GM21390 (cell line): ENCODE measurements around the gene RUBCN.
A peak's percentile ranks its signal among the peaks of the same experiment; 100 is the strongest.
"Not testable (repeated sequence)": the region's sequence is repeated elsewhere in the genome, so short reads cannot be mapped to it uniquely, and the experiment has no call there.

ENCODE experiments used
- ATAC-seq: cut with Tn5 transposase; IDR thresholded peaks from one replicate; pipeline ENCODE4 v1.9.1; 2021; ENCODE audit not compliant: unreplicated experiment

Gene RUBCN

DNA sequence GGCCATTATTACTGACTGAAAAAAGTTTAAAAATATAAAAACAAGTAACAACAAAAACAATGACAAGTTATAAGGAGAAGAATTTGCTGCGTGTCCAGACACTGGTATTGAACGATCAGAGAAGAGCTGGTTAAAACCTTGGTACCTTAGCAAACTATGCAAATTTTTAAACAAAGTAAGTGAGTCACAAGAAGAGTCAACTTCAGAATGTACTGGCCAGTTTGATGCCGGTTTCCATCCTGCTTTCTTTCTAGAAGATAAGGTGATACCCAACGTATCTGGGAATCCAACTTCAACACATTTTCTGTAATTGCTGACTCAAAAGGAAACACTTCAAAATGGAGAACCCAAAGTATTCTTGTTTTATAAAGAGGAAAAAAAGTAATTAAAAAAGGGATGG, 49.8 kb downstream of the RUBCN start:
- ATAC-seq: no peak

DNA sequence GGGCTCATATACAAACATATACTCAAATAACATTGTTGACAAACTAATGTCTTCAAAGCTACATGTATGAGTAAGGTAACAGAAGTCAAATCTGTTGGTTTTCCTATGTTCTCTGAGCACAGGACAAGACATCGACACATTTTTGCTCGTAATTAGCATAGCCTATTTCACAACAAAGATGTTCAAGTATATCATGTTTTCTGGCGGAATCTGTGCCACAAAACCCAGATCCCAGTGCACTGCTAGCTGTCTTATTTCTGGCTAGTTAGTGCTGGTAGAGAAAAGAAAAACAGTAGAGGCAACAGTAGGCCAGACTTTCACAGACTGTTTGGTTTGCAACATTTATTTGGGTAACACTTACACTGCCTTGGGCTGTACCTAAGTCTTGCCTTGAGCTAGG, 51.2 kb downstream of the RUBCN start:
- no peak for ATAC-seq

DNA sequence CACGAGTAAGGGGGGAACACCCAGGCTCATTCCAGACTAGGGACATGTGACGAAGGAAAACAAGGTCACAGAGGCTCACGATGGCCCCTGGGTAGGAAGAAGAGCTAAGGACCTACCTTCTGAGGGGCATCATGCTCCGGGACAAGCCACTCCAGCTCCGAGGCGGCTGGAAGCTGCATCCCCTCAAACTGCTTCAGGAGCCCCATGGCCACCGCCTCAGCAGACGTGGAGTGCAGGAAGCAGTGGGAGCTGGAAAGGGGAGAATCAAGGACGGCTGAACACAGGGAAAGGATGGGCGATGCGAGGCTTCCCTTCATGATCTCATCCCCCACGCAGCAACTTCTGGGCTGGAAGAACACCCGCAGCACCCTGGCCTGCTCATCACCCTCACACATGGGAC, 53.5 kb downstream of the RUBCN start:
- ATAC-seq: no peak

DNA sequence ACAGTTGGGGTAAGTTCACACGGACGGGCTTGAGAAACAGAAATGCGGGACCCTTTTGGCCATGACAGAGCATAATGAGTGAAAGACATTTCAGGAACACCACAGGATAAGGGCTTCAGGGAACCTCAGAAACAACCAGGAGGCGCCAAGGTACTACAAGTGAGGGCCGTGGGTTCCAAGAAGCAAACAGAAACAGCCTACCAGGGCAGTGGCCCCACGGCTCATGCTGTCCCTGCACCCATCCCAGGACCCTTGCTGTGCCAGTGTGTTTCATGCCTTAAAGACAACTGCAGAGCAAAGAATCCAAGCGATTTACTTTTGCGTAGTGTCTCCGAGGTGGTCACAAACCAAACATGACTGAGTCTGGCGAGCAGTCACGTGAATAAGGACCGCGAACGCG, 54.0 kb downstream of the RUBCN start:
- no peak for ATAC-seq

DNA sequence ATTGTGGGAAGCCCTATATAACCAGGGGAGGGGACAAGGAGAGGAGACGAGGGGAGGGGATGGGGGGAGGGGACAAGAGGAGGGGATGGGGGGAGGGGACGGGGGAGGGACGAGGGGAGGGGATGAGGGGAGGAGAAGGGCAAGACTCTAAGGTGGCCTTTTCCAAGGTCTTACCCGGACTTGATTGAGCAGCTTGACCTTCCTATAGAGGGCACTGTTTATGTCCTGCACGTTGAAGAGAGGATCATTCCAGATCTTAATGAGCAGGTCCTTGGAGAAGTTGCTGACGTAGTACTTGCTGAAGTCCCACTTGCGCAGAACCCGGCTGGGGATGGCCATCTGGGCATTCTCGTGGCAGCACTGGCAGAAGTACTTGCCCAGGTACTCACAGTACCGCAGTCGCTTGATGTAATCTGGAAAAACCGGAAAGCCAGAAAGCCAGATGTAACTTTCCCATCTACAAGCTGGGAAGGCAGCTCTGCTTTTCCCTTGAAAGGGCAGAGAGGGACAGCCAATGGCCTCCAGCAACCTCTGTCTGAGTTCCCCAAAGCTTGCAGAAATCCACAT, 55.7 kb downstream of the RUBCN start:
- no peak for ATAC-seq

DNA sequence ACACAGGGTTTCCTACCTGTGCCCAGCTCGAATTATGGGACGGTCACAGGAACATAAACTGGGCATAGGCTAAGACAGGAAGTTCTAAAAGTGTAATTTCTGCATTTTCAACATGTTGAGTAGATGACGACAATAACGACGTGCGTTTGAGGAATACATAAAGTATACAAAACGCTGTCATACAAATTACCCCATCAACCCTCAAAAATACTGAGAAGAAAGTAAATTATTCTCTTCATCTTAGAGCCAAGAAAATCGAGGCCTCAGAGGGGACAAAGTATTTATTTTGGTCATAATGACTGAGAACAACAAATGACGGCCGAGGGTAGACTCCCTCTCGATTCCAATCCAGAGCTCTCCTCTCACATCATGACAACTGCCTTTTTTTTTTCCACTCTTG, 60.8 kb downstream of the RUBCN start:
- no peak for ATAC-seq

DNA sequence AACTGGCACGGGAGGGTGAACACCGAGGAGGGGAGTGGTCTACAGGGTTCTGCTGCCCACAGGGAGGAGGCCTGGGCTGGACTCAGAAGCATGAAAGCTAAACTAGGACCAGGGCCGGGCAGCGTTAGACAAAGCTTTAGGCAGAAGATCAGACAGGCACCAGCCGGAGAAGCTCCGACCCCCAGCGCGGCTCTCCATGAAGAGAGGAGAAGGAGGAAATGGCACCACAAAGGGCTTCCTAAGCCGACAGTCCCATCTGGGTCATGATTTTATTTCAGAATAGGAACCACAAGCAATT, 61.2 kb downstream of the RUBCN start:
- ATAC-seq: no peak

DNA sequence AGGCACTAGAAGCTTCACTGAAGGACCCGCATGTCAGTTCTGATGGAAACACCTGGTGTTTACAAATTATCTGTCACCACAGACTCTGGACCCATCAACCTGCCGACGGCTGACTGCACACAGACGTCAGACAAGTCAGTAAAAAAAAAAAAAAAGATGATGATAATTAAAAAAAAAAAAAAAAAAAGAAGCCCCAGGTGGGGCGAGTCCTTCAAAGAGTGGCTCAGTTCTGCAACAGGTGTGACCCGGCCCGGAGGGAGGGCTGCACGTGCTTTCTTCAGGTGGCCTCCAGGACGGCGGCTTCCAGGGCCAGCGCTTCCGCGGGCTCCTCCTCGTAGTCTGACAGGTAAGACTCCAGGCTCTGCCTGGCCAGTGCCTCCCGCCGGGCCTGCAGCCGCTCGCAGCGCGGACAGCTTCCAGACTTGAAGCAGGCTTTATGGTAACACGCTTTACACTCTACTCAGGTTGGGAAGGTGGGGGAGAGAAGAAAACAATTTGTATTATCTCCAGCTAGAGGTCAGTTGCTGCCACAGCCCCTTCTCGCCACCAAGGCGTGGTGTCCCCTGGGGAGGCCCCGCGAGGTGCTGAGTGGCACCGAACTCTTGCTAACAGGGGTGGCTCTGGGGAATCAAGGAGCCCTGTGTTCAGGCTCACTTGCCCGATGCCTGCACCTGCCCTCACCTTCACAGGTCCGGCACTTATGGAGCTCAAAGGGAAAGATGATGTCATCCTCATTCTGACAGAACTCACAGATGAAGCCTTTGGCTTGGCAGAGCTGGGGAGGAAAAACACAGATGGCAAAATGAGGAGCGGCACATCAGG, 61.8 kb downstream of the RUBCN start:
- no peak for ATAC-seq

DNA sequence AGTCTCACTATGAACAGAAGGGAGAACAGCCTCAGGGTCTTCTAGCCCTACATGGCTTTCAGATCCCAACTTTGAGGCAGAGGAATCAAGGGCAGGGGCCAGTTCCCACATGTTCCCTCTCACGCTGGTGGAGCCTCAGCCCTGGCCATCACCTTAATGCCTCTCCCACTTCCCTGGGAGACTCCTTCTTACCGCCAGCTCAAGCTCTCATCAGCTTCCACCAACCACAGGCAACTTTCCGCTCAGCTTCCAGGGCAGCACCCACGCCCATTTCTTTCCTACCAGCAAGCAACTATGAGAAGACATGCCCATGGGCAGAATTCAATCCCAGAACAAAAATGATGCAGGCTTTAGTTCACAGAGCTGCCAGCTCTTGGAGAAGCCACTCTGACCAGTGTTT, 63.5 kb downstream of the RUBCN start:
- ATAC-seq: no peak

DNA sequence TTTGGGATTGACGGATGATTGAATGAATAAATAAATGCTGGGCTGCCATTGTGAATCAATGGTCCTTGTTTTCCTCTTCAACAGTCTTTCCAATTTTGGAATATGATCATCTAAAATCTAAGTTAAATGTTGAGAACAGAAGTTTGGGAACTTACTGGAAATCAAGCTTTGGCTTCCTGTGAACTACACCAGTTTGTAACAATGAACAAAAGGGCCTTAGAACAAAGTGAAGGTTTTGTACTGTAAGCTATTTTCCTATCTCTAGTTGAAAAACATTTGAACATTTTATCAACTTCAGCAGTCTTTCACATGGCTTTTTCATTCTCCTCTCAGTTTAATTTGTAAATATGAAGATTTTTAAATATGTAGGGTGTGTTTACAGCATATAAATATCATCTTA, 66.3 kb downstream of the RUBCN start:
- ATAC-seq: no peak

DNA sequence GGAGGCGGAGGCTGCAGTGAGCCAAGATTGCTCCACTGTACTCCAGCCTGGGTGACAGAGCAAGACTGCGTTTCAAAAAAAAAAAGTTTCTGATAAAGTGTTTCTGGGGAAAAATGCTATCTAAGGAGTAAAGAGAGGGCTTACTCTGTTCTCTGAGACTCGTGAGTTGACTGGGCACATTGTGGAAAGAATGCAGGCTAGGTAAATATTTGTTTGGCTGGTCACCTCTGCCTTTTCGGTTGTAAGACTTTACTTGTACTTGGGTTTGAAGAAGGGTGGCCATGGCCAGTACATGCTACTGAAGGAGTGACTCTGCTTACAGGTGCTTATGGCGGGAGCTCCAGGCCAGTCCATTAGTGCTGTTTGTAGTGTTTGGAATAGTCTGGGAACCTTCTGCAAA, 68.7 kb downstream of the RUBCN start:
- ATAC-seq: no peak

DNA sequence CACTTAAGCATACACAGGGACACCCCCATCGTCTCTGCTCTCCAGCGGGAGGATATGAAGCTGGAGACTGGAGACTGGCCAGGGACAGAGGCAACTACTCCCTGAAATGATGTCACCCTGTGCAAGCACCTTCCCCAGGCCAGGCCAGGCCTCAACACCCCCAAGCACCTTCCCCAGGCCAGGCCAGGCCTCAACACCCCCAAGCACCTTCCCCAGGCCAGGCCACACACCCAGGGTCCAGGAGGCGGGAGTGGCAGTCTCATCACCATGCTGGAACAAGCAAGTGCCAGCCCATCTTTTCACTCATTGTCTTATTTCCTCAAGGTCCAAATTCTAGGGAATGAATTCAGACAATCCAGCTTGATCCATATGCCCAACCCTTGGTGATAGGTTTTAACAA, 69.4 kb downstream of the RUBCN start:
- not testable (repeated sequence) for ATAC-seq

DNA sequence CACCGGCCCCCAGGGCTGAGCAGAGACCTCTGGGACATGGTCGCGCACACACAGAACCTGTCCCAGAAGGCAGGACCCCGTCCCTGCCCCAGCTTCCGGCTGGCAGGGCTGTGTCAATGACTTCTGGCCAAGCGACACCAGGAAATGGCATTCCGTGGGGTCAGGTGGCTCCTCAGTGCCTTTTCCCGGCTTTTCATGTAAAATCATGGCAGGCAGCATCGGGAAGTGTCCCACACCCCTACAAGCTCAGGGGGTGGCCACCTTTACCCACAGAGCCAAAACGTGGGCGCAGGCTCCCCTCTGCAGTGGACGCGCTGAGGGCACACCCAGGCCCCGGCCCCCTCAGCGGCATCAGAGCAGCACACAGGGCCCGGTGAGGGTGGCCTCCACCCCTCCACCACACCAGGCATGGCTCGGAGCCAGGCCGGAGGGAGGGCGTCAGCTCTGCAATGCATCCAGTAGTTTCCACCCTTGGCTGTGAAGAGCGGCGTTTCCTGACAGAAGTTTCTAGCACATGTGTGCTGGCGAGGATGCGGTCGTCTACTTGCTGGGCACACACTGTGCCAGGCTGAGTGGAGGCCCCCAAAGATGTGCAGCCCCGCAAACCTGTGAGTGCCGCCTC, 70.4 kb downstream of the RUBCN start:
- ATAC-seq: not testable (repeated sequence)

DNA sequence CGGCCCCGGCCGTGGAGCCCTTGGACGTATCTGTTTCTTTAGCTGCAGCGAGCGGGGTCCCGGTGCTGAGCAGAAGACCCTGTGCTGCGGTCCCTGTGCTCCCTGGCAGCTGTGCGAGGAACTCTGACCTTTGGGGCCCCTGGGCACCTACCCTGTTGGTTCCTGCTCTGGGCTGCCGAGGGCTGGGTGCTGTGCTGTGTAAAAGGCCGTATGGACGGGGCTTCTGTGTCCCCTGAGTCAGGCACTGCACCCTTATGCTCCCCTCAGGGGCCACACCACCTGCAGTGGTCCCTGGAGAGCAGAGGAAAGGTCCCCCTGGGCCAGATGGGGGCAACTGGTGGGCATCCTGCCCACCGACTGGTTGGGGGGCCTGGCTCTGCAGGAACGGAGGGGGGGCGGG, 71.2 kb downstream of the RUBCN start:
- ATAC-seq: not testable (repeated sequence)

DNA sequence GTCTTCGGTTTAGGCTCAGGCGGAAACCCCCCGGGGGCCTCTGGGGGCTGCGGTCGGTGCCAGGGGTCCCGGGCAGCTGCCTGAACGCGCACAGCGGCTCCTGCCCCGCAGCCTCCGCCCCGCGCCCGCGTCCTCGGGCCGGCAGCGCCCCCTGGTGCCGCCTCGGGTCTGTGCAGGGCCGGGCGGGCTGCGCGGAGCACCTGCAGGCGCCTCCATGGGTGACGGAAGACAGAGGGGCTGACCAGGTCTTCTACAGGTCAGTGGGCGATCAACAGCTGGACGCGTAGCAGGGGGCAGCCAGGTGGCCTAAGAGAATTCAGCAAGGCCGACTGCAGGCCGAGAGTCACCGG, 71.6 kb downstream of the RUBCN start:
- ATAC-seq: peak; percentile 92

DNA sequence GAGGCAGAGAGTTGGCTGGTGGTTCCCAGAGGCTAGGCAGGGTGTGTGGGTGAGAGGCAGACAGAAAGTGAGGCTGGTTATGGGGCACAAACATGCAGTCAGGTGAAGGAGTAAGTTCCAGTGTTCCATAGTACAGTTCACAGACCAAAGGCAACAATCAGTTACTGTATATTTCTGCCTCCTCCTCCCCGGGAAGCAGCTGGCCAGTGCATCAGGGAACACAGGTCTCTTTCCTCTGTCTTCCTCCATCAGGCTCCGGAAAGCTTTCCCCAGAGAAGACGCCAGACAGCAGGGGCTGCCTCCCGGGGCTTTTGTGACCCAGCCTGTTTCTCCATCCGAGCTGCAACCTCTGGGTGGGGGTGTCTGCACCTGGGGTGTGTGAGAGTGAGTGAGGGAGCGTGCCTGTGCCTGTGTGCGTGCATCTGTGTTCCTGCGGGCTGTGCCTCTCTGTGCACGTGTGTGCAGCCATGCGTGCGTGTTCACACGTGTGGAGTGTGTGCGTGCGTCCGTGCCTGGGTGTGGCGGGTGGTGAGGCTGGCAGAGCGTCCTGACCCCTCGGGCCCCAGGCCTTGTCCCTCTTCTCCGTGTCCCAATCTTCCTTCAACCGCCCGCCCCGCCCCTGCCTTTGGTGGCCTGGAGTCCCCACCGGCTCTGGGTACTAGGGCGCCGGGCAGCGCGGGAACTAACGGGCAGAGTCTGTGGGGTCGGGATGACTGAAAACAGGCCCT, 72.1 kb downstream of the RUBCN start:
- ATAC-seq: peak; percentile 60

DNA sequence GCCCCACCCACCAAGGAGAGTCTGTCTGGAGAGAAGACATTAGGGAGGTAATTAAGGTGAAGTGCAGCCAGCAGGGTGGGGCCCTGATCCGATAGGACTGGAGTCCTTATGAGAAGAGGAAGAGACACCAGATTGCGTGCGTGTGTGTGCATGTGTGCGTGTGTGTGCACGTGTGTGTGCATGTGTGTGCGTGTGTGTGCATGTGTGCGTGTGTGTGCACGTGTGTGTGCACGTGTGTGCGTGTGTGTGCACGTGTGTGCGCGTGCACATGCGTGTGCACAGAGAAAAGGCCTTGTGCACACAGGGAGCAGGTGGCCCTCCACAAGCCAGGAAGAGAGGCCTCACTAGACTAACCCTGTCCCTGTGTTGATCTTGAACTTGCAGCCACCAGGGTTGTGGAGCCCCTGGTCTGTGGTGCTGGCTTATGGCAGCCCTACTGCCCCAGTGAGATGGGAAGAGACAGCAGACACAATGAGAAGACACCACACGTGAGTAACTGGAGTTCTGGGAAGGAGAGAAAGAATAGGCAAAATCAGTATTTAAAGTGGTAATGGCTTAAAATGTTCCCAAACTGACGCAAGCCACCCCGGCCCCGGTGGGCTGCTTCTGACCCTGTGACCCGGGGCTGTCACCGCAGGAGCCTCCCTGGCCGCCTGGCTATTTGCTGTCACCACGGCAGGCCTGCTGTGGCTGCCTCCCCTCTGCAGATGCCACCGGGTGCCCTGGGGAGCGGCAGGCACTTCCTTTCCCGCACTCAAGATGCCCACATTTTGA, 73.2 kb downstream of the RUBCN start:
- ATAC-seq: not testable (repeated sequence)

DNA sequence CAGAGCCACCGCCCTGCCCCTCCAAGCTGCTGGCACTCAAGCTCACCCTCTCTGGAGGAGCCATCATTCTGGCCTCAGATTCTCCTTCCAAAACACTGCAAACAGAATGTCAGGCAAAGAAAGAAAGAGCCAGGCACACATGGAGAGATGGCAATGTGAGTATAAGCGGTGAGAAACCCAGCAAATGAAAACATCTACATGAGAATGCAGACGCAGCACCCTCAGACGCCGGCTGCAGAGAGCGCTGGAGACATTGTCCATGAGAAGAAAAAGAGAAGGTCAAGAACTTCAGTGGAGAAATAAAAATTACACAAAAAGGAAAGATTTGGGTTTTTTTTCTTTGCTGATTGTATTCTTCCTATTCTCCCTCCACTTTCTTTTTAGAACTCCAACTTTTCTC, 74.4 kb downstream of the RUBCN start:
- not testable (repeated sequence) for ATAC-seq

DNA sequence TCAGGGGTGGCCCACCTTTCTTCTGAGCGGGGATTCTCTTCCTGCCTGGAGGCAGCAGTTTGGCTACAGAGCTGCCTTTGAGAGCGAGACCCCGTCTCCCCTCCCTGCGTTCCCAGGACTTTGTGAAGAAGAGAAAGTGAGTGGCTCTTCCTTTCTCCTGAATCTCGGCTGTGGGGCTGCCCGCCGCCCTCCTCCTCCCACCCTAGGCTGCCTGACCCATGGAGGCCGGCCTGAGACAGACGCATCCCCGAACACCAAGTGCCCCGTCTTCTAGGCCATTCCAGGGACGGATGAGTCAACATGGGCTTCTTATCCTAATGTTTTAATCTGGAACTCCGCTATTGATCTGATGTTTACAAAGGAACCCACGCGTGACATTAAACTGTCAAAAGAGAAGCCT, 74.8 kb downstream of the RUBCN start:
- ATAC-seq: not testable (repeated sequence)

DNA sequence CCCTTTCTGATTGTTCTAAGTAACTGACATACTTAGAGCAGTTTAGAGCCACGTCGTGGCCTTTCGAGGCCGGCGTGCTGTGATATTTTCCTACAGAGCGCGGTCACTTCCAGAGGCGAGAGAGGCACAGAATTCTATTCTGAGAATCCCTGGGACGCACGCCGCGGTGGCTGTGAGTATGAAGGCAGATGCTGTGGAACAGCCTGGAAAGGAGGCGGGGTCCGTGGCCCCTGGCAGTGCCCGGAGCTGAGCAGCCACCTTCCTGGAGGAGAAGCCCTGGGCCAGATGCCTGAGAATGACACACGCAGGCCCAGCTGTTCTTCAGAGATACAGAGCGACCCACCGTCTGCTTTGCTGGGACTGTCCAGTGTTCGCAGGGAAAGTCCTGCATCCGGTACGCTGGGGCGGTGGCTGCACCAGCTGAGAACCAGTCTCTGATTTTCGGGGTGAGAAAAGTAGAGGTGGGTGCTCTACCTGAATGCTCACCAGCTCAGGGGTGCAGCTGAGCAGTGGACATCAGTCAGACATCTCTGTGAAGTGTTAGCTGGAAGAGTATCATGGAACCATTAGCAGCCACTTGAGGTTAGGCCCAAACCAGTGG, 75.4 kb downstream of the RUBCN start:
- not testable (repeated sequence) for ATAC-seq

DNA sequence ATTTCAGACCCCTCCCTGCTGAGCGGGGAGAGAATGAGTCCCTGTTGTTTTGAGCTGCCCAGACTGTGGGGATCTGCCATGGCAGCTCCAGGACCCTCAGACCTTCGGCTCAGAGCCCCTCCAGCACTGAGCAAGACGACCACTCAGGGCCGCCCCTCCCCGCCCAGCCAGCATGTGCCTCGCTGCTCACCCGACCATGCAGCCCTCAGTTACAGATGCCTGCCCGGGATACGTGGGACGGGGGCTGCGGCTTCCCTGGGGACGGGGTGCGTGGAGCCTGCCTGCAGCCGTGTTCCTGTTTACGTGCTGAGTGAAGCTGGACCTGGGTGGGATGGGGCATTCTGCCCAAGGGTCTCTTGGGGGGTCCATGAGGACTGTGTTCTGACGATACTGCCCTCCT, 77.0 kb downstream of the RUBCN start:
- not testable (repeated sequence) for ATAC-seq
